GM12878 (cell line): ENCODE measurements around the gene POR. TPM values are rescaled to one million over a fixed set of nuclear protein-coding genes. Genes with fewer than 3 reads are reported as not detected.

Experiments
- ATAC-seq: fragments of 200-7000 bp; cut with Tn5 transposase; 3 replicates; pipeline ENCODE4 v1.9.1; 2020; ENCODE audit warnings: mild to moderate bottlenecking, moderate library complexity
- BruUV-seq: library from RNA; stranded (reverse); fragments of 400-500 nt; replicated peaks from 2 replicates; lab custom pipeline; 2021; lab: Mats Ljungman, UMichigan
- CTCF ChIA-PET: fragments of 300-600 bp; sonication (Branson Sonifier 250); formaldehyde crosslinking; extraction: SDS; loops from one replicate; lab custom pipeline; 2021; ENCODE audit warnings: inconsistent platforms; lab: Yijun Ruan, JAX
- POLR2A ChIA-PET: fragments of 350-600 bp; formaldehyde crosslinking; extraction: SDS; loops from one replicate; lab custom pipeline; 2021; ENCODE audit warnings: inconsistent platforms; lab: Charles Lee
- RAD21 ChIA-PET: fragments of 300-600 bp; sonication (Branson Sonifier 250); formaldehyde crosslinking; loops from one replicate; lab custom pipeline; 2023; ENCODE audit warnings: antibody characterized with exemption; ENCODE audit not compliant: unreplicated experiment; lab: Charles Lee
- SMC1A ChIA-PET: fragments of 300-600 bp; sonication (Branson Sonifier 250); formaldehyde crosslinking; loops from one replicate; lab custom pipeline; 2023; ENCODE audit not compliant: unreplicated experiment, uncharacterized antibody; lab: Charles Lee
- DNase-seq: peaks from one replicate; pipeline ENCODE4 v3.0.0-alpha.2; 2011; ENCODE audit warnings: low read depth, low spot score
- FAIRE-seq: peaks from 3 replicates; lab custom pipeline; 2011; peaks lifted over from hg19 to GRCh38; lab: Jason Lieb, UNC
- H2AFZ ChIP-seq: 2 replicates; pipeline ENCODE4 v1.6.0; 2011; ENCODE audit warnings: low read depth, low read length, control low read depth; ENCODE audit not compliant: control insufficient read depth
- H3K27ac ChIP-seq: 2 replicates; pipeline ENCODE4 v1.5.1; 2011; ENCODE audit warnings: control low read depth; ENCODE audit not compliant: control insufficient read depth, insufficient read depth
- H3K27me3 ChIP-seq, 2 experiments: replicated peaks in 1 of 2; 2 replicates each; pipeline versions ENCODE4 v1.6.0 to v1.6.1; 2011; ENCODE audit warnings: low read length in 1 of 2; ENCODE audit not compliant: control insufficient read depth in 2 of 2, insufficient read depth in 2 of 2
- H3K36me3 ChIP-seq, 2 experiments: 2 replicates each; pipeline ENCODE4 v1.5.1; 2011; ENCODE audit warnings: low read length in 1 of 2; ENCODE audit not compliant: control insufficient read depth in 2 of 2, insufficient read depth in 2 of 2
- H3K4me1 ChIP-seq: 2 replicates; pipeline ENCODE4 v1.6.1; 2011; ENCODE audit warnings: mild to moderate bottlenecking, low read length, moderate library complexity, mixed read lengths; ENCODE audit not compliant: control insufficient read depth, insufficient read depth
- H3K4me2 ChIP-seq: 2 replicates; pipeline ENCODE4 v1.6.0; 2011; ENCODE audit warnings: control low read depth; ENCODE audit not compliant: control insufficient read depth, insufficient read depth
- H3K4me3 ChIP-seq: fragments of 200-600 bp; sonication (generic); 2 replicates; pipeline ENCODE4 v1.5.1; 2016
- H3K79me2 ChIP-seq: 2 replicates; pipeline ENCODE4 v1.6.0; 2011; ENCODE audit warnings: low read length; ENCODE audit not compliant: control insufficient read depth, insufficient read depth
- H3K9ac ChIP-seq: 2 replicates; pipeline ENCODE4 v1.8.0; 2011; ENCODE audit warnings: low read length, control low read depth, mixed read lengths; ENCODE audit not compliant: control insufficient read depth, insufficient read depth
- H3K9me3 ChIP-seq: replicated peaks from 3 replicates; pipeline ENCODE4 v1.5.1; 2011; ENCODE audit warnings: mild to moderate bottlenecking, low read length; ENCODE audit not compliant: control insufficient read depth, insufficient read depth
- H4K20me1 ChIP-seq: 2 replicates; pipeline ENCODE4 v1.6.0; 2011; ENCODE audit not compliant: control insufficient read depth, insufficient read depth
- CBX3 ChIP-seq: fragments of 200-600 bp; sonication (generic); IDR thresholded peaks from 2 replicates; pipeline ENCODE4 v1.6.1; 2016; ENCODE audit warnings: low read depth, borderline replicate concordance
- CBX5 ChIP-seq: sonication (generic); IDR thresholded peaks from 2 replicates; pipeline ENCODE4 v1.6.1; 2016; ENCODE audit warnings: low read depth, moderate library complexity, mild to moderate bottlenecking, inconsistent platforms
- HDGF ChIP-seq: fragments of 450-650 bp; IDR thresholded peaks from 2 replicates; pipeline ENCODE4 v1.6.1; 2016; ENCODE audit warnings: antibody characterized with exemption
- IKZF2 ChIP-seq, 2 experiments: fragments of 450-650 bp; IDR thresholded peaks; 2 replicates each; pipeline ENCODE4 v1.6.1; 2017; ENCODE audit warnings: mild to moderate bottlenecking in 2 of 2, moderate library complexity in 2 of 2
- JUNB ChIP-seq: IDR thresholded peaks from 2 replicates; pipeline ENCODE4 v1.6.1; 2016; ENCODE audit warnings: antibody characterized with exemption, mild to moderate bottlenecking
- POLR2A ChIP-seq: IDR thresholded peaks from 2 replicates; pipeline ENCODE4 v1.6.1; 2011; ENCODE audit warnings: low read depth, mild to moderate bottlenecking, low read length
- POU2F2 ChIP-seq: IDR thresholded peaks from 3 replicates; pipeline ENCODE4 v1.6.1; 2011; ENCODE audit warnings: low read depth, mild to moderate bottlenecking, low read length, borderline replicate concordance
- ZNF24 ChIP-seq: fragments of 450-650 bp; IDR thresholded peaks from 2 replicates; pipeline ENCODE4 v1.6.1; 2017; ENCODE audit warnings: antibody characterized with exemption, mild to moderate bottlenecking
- ZNF384 ChIP-seq: IDR thresholded peaks from 2 replicates; pipeline ENCODE4 v1.6.1; 2012; ENCODE audit warnings: low read depth, mild to moderate bottlenecking, low read length, improper control_type of control experiment, borderline replicate concordance
- WGBS: methylation state at CpG from one replicate; pipeline ENCODE4 v1.1.6; 2016; ENCODE audit warnings: low lambda C conversion rate; ENCODE audit not compliant: insufficient replicate concordance, insufficient coverage; ENCODE audit errors: missing lambda C conversion rate; 5-methylcytosine and 5-hydroxymethylcytosine counted together
- in situ Hi-C: fragments of 300-500 bp; cut with MboI; formaldehyde crosslinking; loops from 9 replicates; pipeline ENCODE4 v1.14.3; 2018; ENCODE audit warnings: mixed read lengths
- intact Hi-C: fragments of 100-400 bp; cut with micrococcal nuclease; formaldehyde crosslinking; loops from one replicate; pipeline ENCODE4 v1.14.2; 2022; ENCODE audit not compliant: unreplicated experiment
- polyA plus RNA-seq, 11 experiments: library from polyadenylated mRNA; depleted of rRNA in 4 of 11; unstranded in 6 of 11; stranded (reverse) in 5 of 11; fragments of >200 nt; fragmentation: Nextera tagmentation in 4 of 11; fragmentation: Illumina TruSeq in 1 of 11; extraction: Ambion mirVana in 4 of 11; extraction: Trizol in 1 of 11; gene quantifications; 1 replicate in 1 of 11; 2 replicates in 10 of 11; pipeline versions ENCODE4 v1.2.1 to v1.2.3, GENCODE V29; 2011 to 2016; ENCODE audit warnings: inconsistent platforms in 2 of 11, missing spikeins in 2 of 11, low read depth in 1 of 11
- total RNA-seq, 4 experiments: library from RNA; depleted of rRNA in 3 of 4; stranded (reverse); fragments of >200 nt in 3 of 4; fragmentation: Illumina TruSeq in 1 of 4; extraction: Trizol in 1 of 4; gene quantifications; 2 replicates each; pipeline versions ENCODE4 v1.2.1 to v1.2.3, GENCODE V29; 2013 to 2021
- TF ChIP-seq, protein P1 (sequence below): IDR thresholded peaks from 2 replicates; pipeline ENCODE4 v1.6.1; 2012; ENCODE audit warnings: mild to moderate bottlenecking, low read depth, low read length
- TF ChIP-seq, protein P2 (sequence below): fragments of 450-650 bp; formaldehyde crosslinking; IDR thresholded peaks from 2 replicates; pipeline ENCODE4 v1.5.0; 2022; ENCODE audit warnings: mild to moderate bottlenecking, missing genetic modification characterization

The POR gene
- total and polyA plus RNA-seq, 10 of the 15 experiments (the other 5 are each of a cell fraction or from before 2014, with no cell fraction given), result 2.2 to 75.8 (median 35.9) TPM

DNA sequence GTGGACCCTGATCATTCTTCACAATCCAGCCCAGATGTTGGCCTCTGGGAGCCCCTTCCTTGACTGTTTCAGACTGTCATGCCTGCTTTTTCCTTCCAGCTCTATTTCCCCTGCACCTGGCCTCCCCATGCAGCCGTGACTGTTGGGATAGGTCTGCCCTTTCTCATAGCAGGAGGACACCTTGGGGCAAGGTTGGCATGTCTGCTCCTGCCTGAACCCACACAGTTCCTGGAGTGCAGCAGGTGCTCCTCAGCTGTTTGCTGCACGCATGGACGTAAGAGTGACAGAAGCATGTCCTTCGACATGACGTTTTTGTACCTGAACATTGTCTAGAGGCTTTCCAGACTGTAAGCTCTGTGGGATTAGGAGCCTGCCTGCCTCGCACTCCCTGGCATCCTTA is 24.0 kb downstream of the POR start:
- no peaks in the 10 kb centered on the region for H4K20me1 ChIP-seq
- no peaks in the 10 kb centered on the region; a peak in 1 of 4 replicates for H3K36me3 ChIP-seq
- TF ChIP-seq JUNB, result no peak
- TF ChIP-seq IKZF2 (IDR thresholded peaks at IDR 0.05), result no peak
- TF ChIP-seq POU2F2, result no peak
- TF ChIP-seq POLR2A, result no peak
- TF ChIP-seq CBX3, result no peak
- TF ChIP-seq CBX5, result no peak
- TF ChIP-seq, all 136 proteins: peak for 0
- RAD21 ChIA-PET, result no interaction called here
- 89% methylated on average over 6 of the region's 6 CpGs for WGBS
- CTCF ChIA-PET, result no interaction called here
- H3K27ac ChIP-seq, result no peak overlapping the region
- H3K4me3 ChIP-seq, result no peak overlapping the region
- BruUV-seq, result no TSS peak
- no peaks in the 10 kb centered on the region for H3K27me3 ChIP-seq
- SMC1A ChIA-PET, result no interaction called here
- H3K9me3 ChIP-seq, result no peaks in the 10 kb centered on the region
- H3K4me2 ChIP-seq, result no peak overlapping the region
- DNase-seq (no peak), ATAC-seq (no peak), FAIRE-seq (no peak)
- in situ Hi-C loops (no loop called here), intact Hi-C loops (no loop called here)
- H3K9ac ChIP-seq, result no peak overlapping the region
- POLR2A ChIA-PET, result interaction anchor here (0.6 kb wide), 1 partner anchor 430 kb away, joined by 3 read pairs; no protein-coding TSS in a partner anchor
- H2AFZ ChIP-seq, result no peak overlapping the region
- H3K4me1 ChIP-seq, result no peaks in the 10 kb centered on the region
- no peaks in the 10 kb centered on the region; the same call in 1 of the 2 replicates for H3K79me2 ChIP-seq

DNA sequence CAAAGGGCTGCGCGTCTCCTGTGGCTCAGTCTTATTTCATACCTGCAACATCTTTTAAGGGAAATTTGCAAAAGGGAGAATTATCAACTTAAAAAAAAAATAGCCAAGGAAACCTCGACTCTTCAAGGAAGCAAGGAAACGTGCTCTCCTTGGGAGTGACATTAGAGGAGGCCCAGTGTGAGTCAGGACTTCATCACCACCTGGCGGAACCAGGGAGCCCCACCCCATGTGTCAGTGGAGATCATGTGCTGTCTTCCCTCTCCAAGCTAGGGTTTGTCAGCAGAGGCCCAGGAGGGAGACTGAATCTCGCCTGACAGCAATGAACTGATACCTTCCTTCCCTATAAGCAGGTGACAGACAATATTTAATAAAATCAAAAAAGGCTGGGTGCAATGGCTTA is 28.9 kb downstream of the POR start:
- BruUV-seq, result no TSS peak
- H3K4me2 ChIP-seq, result no peak overlapping the region
- TF ChIP-seq, protein P1, sequence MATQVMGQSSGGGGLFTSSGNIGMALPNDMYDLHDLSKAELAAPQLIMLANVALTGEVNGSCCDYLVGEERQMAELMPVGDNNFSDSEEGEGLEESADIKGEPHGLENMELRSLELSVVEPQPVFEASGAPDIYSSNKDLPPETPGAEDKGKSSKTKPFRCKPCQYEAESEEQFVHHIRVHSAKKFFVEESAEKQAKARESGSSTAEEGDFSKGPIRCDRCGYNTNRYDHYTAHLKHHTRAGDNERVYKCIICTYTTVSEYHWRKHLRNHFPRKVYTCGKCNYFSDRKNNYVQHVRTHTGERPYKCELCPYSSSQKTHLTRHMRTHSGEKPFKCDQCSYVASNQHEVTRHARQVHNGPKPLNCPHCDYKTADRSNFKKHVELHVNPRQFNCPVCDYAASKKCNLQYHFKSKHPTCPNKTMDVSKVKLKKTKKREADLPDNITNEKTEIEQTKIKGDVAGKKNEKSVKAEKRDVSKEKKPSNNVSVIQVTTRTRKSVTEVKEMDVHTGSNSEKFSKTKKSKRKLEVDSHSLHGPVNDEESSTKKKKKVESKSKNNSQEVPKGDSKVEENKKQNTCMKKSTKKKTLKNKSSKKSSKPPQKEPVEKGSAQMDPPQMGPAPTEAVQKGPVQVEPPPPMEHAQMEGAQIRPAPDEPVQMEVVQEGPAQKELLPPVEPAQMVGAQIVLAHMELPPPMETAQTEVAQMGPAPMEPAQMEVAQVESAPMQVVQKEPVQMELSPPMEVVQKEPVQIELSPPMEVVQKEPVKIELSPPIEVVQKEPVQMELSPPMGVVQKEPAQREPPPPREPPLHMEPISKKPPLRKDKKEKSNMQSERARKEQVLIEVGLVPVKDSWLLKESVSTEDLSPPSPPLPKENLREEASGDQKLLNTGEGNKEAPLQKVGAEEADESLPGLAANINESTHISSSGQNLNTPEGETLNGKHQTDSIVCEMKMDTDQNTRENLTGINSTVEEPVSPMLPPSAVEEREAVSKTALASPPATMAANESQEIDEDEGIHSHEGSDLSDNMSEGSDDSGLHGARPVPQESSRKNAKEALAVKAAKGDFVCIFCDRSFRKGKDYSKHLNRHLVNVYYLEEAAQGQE, result no peak
- TF ChIP-seq, protein P2, sequence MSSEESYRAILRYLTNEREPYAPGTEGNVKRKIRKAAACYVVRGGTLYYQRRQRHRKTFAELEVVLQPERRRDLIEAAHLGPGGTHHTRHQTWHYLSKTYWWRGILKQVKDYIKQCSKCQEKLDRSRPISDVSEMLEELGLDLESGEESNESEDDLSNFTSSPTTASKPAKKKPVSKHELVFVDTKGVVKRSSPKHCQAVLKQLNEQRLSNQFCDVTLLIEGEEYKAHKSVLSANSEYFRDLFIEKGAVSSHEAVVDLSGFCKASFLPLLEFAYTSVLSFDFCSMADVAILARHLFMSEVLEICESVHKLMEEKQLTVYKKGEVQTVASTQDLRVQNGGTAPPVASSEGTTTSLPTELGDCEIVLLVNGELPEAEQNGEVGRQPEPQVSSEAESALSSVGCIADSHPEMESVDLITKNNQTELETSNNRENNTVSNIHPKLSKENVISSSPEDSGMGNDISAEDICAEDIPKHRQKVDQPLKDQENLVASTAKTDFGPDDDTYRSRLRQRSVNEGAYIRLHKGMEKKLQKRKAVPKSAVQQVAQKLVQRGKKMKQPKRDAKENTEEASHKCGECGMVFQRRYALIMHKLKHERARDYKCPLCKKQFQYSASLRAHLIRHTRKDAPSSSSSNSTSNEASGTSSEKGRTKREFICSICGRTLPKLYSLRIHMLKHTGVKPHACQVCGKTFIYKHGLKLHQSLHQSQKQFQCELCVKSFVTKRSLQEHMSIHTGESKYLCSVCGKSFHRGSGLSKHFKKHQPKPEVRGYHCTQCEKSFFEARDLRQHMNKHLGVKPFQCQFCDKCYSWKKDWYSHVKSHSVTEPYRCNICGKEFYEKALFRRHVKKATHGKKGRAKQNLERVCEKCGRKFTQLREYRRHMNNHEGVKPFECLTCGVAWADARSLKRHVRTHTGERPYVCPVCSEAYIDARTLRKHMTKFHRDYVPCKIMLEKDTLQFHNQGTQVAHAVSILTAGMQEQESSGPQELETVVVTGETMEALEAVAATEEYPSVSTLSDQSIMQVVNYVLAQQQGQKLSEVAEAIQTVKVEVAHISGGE, result no peak
- TF ChIP-seq HDGF (no peak), ZNF384 (no peak), ZNF24 (no peak)

More for the DNA sequence above, 28.9 kb downstream of the POR start:
- H3K9me3 ChIP-seq, result no peaks in the 10 kb centered on the region
- H3K9ac ChIP-seq, result no peak overlapping the region
- H3K27me3 ChIP-seq, result no peaks in the 10 kb centered on the region
- DNase-seq (no peak), ATAC-seq (no peak), FAIRE-seq (no peak)
- peaks cover 0 to 4% of the 10 kb centered on the region in 2 experiments; a peak in 1 of 4 replicates for H3K36me3 ChIP-seq
- ChIA-PET RAD21 (no interaction called here), POLR2A (no interaction called here), CTCF (no interaction called here), SMC1A (interaction anchor here (2.3 kb wide), 1 partner anchor 15 kb away, joined by 5 read pairs; no protein-coding TSS in a partner anchor)
- no peak overlapping the region for H2AFZ ChIP-seq
- H3K4me1 ChIP-seq, result no peaks in the 10 kb centered on the region
- H3K4me3 ChIP-seq, result no peak overlapping the region
- in situ Hi-C loops, result no loop called here
- intact Hi-C loops, result no loop called here
- H3K79me2 ChIP-seq, result no peaks in the 10 kb centered on the region
- H4K20me1 ChIP-seq, result no peaks in the 10 kb centered on the region
- no peak overlapping the region for H3K27ac ChIP-seq
- WGBS, result 97% methylated on average over 6 of the region's 6 CpGs
